NB4 (cell line): ENCODE results near the gene HHIPL1.

Experiments used
- CTCF ChIP-seq: IDR thresholded peaks from one replicate; pipeline ENCODE4 v1.5.1; 2012; ENCODE audit warnings: low read depth, low read length
- MAX ChIP-seq: IDR thresholded peaks from 2 replicates; pipeline ENCODE4 v1.6.1; 2011; ENCODE audit warnings: low read depth, low read length
- POLR2A ChIP-seq: IDR thresholded peaks from 2 replicates; pipeline ENCODE4 v1.6.1; 2011; ENCODE audit warnings: mild to moderate bottlenecking; ENCODE audit not compliant: insufficient read length; ENCODE audit errors: extremely low read depth

GRCh38 chr14:99627510-99628381, 17.2 kb upstream of the HHIPL1 start:
- TF ChIP-seq CTCF (no peak), POLR2A (no peak), MAX (no peak)
